GM21390 (cell line): Measurements from ENCODE around the gene NSMCE4A.
"Not testable (repeated sequence)": the region's sequence is repeated elsewhere in the genome, so short reads cannot be mapped to it uniquely, and the experiment has no call there.

Source experiments
- ATAC-seq: cut with Tn5 transposase; IDR thresholded peaks from one replicate; pipeline ENCODE4 v1.9.1; 2021; ENCODE audit not compliant: unreplicated experiment

Gene NSMCE4A

GRCh38 chr10:121990015-121990677 is 15.1 kb upstream of the NSMCE4A start:
- ATAC-seq = no peak

- no peak for ATAC-seq
Measured at GRCh38 chr10:121988361-121989324, 13.6 kb upstream of the NSMCE4A start, which contains the start of gene TACC2. Gene TACC2, plus strand, starts transcription at chr10:121989163. Its CDS starts 32,819 bp downstream, at chr10:122021982.

GRCh38 chr10:121984463-121984862 is 9.4 kb upstream of the NSMCE4A start:
- ATAC-seq = no peak

- ATAC-seq = no peak
Measured at GRCh38 chr10:121983852-121984251, 8.8 kb upstream of the NSMCE4A start.

- no peak for ATAC-seq
Measured at GRCh38 chr10:121981346-121981745, 6.3 kb upstream of the NSMCE4A start.

GRCh38 chr10:121978511-121978910 is 3.5 kb upstream of the NSMCE4A start:
- ATAC-seq = no peak

- no peak for ATAC-seq
Measured at GRCh38 chr10:121976607-121977006, 1.6 kb upstream of the NSMCE4A start.

GRCh38 chr10:121975295-121976086 is 474 bp upstream of the NSMCE4A start:
- ATAC-seq = no peak

GRCh38 chr10:121974019-121974534 is 940 bp downstream of the NSMCE4A start:
- ATAC-seq = no peak

GRCh38 chr10:121969086-121969485 is 5.9 kb downstream of the NSMCE4A start:
- not testable (repeated sequence) for ATAC-seq

- no peak for ATAC-seq
Measured at GRCh38 chr10:121965996-121966395, 9.0 kb downstream of the NSMCE4A start.

- ATAC-seq = no peak
Measured at GRCh38 chr10:121961456-121961855, 13.6 kb downstream of the NSMCE4A start.

GRCh38 chr10:121959671-121960070 is 15.3 kb downstream of the NSMCE4A start:
- ATAC-seq = no peak

- ATAC-seq = no peak
Measured at GRCh38 chr10:121956111-121957061, 18.6 kb downstream of the NSMCE4A start.

GRCh38 chr10:121952226-121952625 is 22.8 kb downstream of the NSMCE4A start:
- ATAC-seq = no peak

- no peak for ATAC-seq
Measured at GRCh38 chr10:121949451-121949850, 25.6 kb downstream of the NSMCE4A start.

- ATAC-seq = no peak
Measured at GRCh38 chr10:121949049-121949448, 26.0 kb downstream of the NSMCE4A start.

GRCh38 chr10:121947343-121948330 is 27.4 kb downstream of the NSMCE4A start:
- no peak for ATAC-seq
